HFF-Myc (cell line): ENCODE results near the gene UBTD1.

ENCODE experiments used
- DNase-seq: peaks from one replicate; pipeline ENCODE4 v3.0.0-alpha.2; 2011; ENCODE audit warnings: low read depth; ENCODE audit errors: extremely low read depth
- H3K4me3 ChIP-seq: replicated peaks from 2 replicates; pipeline ENCODE4 v1.5.1; 2011; ENCODE audit warnings: low read depth, mild to moderate bottlenecking, control low read depth, low read length
- TF ChIP-seq, protein P1 (sequence below): IDR thresholded peaks from 2 replicates; pipeline ENCODE4 v1.5.1; 2012; ENCODE audit warnings: mild to moderate bottlenecking, low read depth, low read length, control low read depth; ENCODE audit errors: missing control alignments

The UBTD1 gene

DNA sequence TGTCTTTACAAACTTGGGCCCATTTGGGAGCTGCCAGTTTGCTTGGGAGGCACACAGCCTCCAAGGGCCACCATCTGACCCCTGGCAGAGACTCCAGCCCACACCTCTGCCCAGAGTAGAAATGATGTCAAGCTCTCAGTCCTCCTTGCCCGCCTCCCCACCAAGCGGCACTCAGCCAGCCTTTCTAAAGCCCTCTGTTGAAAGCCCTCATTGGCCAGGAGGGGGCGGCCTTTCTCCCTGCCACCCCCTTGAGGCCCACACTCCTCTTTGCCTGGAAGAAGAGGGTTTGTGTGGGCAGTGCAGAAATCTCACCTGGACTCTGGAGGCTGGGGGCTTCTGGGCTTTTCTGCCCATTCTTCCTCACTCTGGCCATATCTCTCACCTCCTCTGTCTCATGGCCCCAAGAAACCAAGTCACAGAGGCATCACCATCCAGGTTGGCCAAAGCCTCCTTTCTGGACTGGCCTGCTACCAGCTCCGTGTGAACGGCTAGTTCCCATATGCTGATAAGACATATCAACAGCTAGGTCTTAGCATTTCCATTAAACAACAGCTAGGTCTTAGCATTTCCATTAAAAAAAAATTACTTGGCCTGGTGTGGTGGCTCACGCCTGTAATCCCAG lies 36.1 kb downstream of the UBTD1 start:
- TF ChIP-seq, protein P1, sequence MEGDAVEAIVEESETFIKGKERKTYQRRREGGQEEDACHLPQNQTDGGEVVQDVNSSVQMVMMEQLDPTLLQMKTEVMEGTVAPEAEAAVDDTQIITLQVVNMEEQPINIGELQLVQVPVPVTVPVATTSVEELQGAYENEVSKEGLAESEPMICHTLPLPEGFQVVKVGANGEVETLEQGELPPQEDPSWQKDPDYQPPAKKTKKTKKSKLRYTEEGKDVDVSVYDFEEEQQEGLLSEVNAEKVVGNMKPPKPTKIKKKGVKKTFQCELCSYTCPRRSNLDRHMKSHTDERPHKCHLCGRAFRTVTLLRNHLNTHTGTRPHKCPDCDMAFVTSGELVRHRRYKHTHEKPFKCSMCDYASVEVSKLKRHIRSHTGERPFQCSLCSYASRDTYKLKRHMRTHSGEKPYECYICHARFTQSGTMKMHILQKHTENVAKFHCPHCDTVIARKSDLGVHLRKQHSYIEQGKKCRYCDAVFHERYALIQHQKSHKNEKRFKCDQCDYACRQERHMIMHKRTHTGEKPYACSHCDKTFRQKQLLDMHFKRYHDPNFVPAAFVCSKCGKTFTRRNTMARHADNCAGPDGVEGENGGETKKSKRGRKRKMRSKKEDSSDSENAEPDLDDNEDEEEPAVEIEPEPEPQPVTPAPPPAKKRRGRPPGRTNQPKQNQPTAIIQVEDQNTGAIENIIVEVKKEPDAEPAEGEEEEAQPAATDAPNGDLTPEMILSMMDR: peak; percentile 68
- H3K4me3 ChIP-seq: no peak overlapping the region
- DNase-seq: no peak

DNA sequence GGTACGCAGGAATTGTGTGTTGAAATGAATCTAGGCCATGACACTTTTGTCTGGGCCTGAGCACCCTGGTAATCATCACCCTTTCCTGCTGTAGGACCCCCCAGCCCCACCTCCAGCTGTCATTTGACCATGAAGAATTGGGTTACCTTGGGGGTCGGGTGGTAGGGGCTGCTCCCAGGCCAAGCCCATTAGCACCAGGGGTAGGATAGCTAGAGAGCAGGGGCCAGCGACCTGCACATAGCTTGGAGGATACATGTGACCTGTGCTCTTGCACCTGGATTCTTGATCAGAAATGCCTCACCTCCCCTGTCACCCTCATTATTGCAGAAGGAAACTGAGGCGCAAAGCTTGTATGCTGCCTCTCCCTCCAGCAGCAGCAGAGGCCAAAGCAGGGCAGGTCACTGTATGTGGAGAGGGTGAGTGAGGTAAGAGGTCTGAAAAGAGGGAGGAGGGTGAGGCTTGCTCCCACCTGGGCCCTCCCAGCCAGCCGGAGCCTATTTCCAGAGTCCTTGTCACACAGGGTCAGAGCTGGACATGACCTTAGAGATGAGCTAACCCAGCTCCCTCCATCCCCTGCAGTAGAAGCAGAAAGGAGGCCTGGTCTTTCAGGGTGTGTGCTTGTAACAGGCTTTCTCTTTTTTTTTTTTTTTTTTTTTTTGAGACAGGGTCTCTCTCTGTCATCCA lies 38.6 kb downstream of the UBTD1 start:
- no peak overlapping the region for H3K4me3 ChIP-seq
- no peak for DNase-seq
- TF ChIP-seq, protein P1: no peak

DNA sequence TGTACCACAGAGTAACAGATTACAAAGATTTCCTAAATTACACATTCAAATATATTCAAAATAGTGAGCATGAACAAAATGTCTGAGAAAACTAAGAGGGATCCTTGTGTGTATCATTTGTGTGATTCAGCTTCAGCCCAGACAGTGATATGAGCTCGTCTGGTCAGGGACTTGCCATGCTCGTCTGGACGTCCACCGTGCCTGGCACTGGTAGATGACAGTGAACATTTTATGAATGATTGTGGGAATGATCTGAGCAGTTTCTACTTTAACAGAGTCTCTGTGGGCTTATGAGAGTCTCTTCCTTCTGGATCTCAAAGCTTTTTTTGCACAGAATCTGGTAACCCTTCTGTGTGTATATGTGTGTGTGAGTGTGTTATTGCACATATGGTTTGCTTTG lies 39.7 kb downstream of the UBTD1 start:
- DNase-seq: no peak
- TF ChIP-seq, protein P1: no peak

DNA sequence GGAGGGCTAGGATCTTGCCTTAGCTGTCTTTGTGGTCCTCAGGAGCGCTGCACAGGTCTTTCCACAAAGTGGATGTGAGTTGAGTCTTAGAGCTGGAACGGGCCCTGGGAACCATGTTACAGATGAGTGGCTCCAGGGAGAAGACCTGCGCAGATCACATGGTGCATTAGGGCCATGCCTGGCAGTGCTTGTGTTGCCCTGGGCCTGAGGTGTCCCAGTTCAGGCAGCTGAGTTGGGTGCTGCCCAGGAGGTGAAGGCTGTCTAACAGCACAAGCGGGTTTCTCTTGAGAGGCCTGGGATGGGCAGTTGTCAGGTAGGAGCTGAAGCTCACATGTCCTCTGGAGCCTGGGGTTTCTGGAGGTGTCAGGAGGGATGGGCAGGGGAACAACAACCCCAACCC lies 40.1 kb downstream of the UBTD1 start:
- H3K4me3 ChIP-seq: no peak overlapping the region
- TF ChIP-seq, protein P1: no peak
- no peak for DNase-seq

More for the DNA sequence above, 39.7 kb downstream of the UBTD1 start:
- no peak overlapping the region for H3K4me3 ChIP-seq

DNA sequence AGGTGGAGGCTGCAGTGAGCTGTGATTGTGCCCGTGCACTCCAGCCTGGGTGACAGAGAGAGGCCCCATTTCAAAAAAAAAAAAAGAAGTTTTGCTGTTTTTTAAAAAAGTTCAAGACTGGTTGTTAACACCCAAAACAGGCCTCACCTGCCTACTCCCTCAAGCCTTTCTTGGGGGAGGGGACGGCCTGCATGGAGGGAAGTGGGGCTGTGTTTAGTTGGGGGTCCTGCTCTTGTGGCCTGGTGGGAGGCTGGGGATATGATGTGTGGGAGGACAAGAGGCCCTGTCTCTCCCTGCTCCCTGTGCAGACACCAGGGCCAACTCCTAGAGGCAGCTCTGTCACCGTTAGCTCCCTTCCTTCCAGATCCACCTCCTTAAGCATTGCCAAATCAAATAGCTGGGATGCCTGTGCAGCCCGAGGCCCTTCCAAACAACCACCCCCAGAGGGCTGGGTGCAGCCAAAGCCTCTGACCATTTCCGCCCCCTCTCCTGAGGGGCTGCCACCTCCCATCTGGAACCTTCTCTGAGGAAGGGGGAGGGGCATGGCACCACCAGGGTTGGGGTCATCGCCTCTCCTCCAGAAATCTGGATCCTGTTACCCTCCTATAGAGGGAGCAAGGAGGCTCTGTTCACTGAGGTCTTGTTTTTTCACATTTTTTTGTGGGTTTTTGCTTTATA lies 40.9 kb downstream of the UBTD1 start:
- no peak for DNase-seq
- TF ChIP-seq, protein P1: peak; percentile 36
- no peak overlapping the region for H3K4me3 ChIP-seq

DNA sequence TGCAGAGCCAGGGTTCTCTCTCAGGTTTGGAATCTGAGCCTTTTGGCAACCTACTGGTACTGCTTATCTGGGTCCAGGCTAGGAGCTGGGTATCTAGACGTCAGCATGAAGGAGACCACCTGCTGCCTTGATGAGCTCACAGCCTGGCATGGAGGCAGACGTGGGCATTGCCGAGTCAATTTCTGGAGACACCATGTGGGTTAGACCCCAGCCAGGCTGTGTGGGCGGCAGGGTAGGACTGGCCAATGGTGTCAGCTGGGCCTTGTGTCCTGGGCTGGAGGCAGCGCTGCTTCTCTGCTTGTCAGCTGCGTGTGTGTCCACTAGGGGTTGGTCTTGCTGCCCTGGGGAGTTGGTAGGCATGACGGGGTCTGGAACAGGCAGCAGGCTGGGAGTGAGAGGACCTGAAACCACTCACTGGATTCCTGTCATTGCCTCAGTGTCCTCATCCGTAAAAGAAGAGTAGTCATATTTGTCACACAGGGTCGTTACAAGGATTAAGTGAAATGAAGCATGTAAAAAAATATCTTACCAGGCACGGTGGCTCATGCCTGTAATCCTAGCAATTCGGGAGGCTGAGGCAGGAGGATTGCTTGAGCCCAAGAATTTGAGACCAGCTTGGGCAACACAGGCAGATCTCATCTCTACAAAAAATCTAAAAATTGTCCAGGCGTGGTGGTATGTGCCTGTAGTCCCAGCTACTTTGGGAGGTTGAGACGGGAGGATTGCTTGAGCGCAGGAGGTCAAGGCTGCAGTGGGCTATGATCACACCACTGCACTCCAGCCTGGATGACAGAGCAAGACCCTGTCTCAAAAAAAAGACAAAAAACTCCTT lies 42.2 kb downstream of the UBTD1 start:
- H3K4me3 ChIP-seq: no peak overlapping the region
- no peak for DNase-seq
- TF ChIP-seq, protein P1: no peak
